HFF-Myc (cell line): Measurements from ENCODE around the gene PKP3.

Source experiments
- DNase-seq: peaks from one replicate; pipeline ENCODE4 v3.0.0-alpha.2; 2011; ENCODE audit warnings: low read depth; ENCODE audit errors: extremely low read depth
- H3K4me3 ChIP-seq: replicated peaks from 2 replicates; pipeline ENCODE4 v1.5.1; 2011; ENCODE audit warnings: low read depth, mild to moderate bottlenecking, control low read depth, low read length
- CTCF ChIP-seq: IDR thresholded peaks from 2 replicates; pipeline ENCODE4 v1.5.1; 2012; ENCODE audit warnings: mild to moderate bottlenecking, low read depth, low read length, control low read depth; ENCODE audit errors: missing control alignments

Gene PKP3

GRCh38 chr11:446891-447290 lies 52.9 kb downstream of the PKP3 start:
- no peak overlapping the region for H3K4me3 ChIP-seq
- TF ChIP-seq CTCF, result no peak
- DNase-seq, result no peak

GRCh38 chr11:447923-448731 lies 54.1 kb downstream of the PKP3 start:
- TF ChIP-seq CTCF, result peak; percentile 81
- peak; percentile 73 for DNase-seq
- H3K4me3 ChIP-seq, result peak overlapping the region; percentile 49

- peak within 1 kb of the TSS; percentile 67 for H3K4me3 ChIP-seq
- no peak for TF ChIP-seq CTCF
- peak; percentile 90 for DNase-seq
These were observed 56.1 kb downstream of the PKP3 start, which contains the start of gene PTDSS2 for GRCh38 chr11:449889-450808. Gene PTDSS2 (plus strand): TSS chr11:450279. CDS start chr11:450456, 177 bp downstream.

GRCh38 chr11:450809-451451 lies 56.9 kb downstream of the PKP3 start:
- DNase-seq, result no peak
- H3K4me3 ChIP-seq, result peak overlapping the region; percentile 67
- TF ChIP-seq CTCF, result no peak

GRCh38 chr11:451738-452137 lies 57.7 kb downstream of the PKP3 start:
- peak overlapping the region; percentile 67 for H3K4me3 ChIP-seq
- no peak for TF ChIP-seq CTCF
- DNase-seq, result no peak

GRCh38 chr11:452203-452744 lies 58.3 kb downstream of the PKP3 start:
- H3K4me3 ChIP-seq, result peak overlapping the region; percentile 67
- no peak for DNase-seq
- no peak for TF ChIP-seq CTCF
